Measurements from ENCODE around the gene PLEKHM3. TPM values are rescaled to one million over a fixed set of nuclear protein-coding genes. Genes with fewer than 3 reads are reported as not detected.
A peak's percentile ranks its signal among the peaks of the same experiment; 100 is the strongest.

Gene PLEKHM3
- total RNA-seq, 1 donor from 2014 or later, result 19.5 TPM

DNA sequence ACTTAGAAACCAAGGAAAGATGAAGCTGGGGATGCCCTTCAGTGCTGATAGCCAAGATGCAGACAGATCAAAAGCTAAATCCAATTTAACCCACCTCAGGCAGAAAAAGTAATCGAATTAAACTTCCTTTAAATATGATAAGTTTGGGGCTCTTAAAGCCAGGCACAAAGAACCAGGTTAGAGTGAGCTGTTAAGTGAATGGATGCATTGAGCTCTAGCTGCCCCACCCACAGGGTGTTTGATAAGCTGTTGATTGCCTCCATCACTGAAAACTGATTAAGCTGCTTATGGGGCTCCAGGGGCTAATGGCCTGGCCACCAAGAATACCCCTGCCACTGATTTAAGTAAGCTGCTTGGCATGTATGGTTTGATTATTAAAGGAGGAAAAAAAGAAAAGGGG is 119.8 kb downstream of the PLEKHM3 start:
- no peak overlapping the region for H2AFZ ChIP-seq (replicated peaks)
- H3K4me2 ChIP-seq, result peak overlapping the region; percentile 63
- H3K4me3 ChIP-seq, result no peak overlapping the region
- H3K9me3 Mint-ChIP-seq, result no peaks in the 10 kb centered on the region
- H3K79me2 ChIP-seq (ENCODE audit: low read depth), result peaks cover 16% of the 10 kb centered on the region
- H3K36me3 ChIP-seq, result no peaks in the 10 kb centered on the region
- TF ChIP-seq EZH2phosphoT487 (IDR thresholded peaks at IDR 0.05) (peak; percentile 61), EZH2 (IDR thresholded peaks at IDR 0.05) (no peak)
- TF ChIP-seq, protein P1, sequence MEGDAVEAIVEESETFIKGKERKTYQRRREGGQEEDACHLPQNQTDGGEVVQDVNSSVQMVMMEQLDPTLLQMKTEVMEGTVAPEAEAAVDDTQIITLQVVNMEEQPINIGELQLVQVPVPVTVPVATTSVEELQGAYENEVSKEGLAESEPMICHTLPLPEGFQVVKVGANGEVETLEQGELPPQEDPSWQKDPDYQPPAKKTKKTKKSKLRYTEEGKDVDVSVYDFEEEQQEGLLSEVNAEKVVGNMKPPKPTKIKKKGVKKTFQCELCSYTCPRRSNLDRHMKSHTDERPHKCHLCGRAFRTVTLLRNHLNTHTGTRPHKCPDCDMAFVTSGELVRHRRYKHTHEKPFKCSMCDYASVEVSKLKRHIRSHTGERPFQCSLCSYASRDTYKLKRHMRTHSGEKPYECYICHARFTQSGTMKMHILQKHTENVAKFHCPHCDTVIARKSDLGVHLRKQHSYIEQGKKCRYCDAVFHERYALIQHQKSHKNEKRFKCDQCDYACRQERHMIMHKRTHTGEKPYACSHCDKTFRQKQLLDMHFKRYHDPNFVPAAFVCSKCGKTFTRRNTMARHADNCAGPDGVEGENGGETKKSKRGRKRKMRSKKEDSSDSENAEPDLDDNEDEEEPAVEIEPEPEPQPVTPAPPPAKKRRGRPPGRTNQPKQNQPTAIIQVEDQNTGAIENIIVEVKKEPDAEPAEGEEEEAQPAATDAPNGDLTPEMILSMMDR (IDR thresholded peaks at IDR 0.05), result no peak
- H3K9ac ChIP-seq, result no peak overlapping the region
- peak overlapping the region; percentile 94 for H3K27ac ChIP-seq
- peaks cover 41% of the 10 kb centered on the region for H3K4me1 Mint-ChIP-seq
- H3K36me3 Mint-ChIP-seq, result peaks cover 2% of the 10 kb centered on the region
- H4K20me1 ChIP-seq (ENCODE audit: low read depth), result no peaks in the 10 kb centered on the region
- H3F3A ChIP-seq (ENCODE audit: low read depth), result peaks cover 73% of the 10 kb centered on the region
- no peak overlapping the region for H3K4me3 Mint-ChIP-seq
- H3K27ac Mint-ChIP-seq, result no peak overlapping the region
- peaks cover 69% of the 10 kb centered on the region for H3K4me1 ChIP-seq
- no peaks in the 10 kb centered on the region for H3K27me3 ChIP-seq
- H3K27me3 Mint-ChIP-seq (ENCODE audit: insufficient read depth, low read depth), result peaks cover 9% of the 10 kb centered on the region
- no peaks in the 10 kb centered on the region for H3K9me3 ChIP-seq (ENCODE audit: low read depth)
- peak; percentile 68 for DNase-seq (ENCODE audit: low spot score)

DNA sequence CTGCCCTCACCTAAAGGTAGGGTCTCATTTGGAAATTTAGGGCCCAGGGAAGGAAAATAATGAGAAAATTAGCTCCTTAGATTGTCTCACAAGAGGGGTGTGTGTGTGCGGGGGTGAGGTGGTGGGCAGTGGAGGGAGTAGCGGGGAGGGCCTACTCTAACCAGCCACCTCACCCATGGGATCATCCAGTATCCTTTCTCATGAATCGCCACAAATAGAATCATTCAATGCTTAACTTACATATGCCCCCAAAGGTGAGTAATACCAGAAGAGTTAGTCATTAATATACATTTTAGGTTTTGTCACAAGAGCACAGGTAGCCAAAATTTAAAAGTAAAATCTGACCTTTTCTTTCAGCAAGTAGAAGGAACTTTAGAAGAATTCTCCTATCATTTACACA is 122.1 kb downstream of the PLEKHM3 start:
- TF ChIP-seq EZH2phosphoT487 (IDR thresholded peaks at IDR 0.05), result no peak
- TF ChIP-seq EZH2 (IDR thresholded peaks at IDR 0.05), result no peak
- TF ChIP-seq, protein P1 (IDR thresholded peaks at IDR 0.05), result no peak
- Mint-ChIP-seq H3K27me3 (ENCODE audit: insufficient read depth, low read depth) (peaks cover 16% of the 10 kb centered on the region), H3K36me3 (no peaks in the 10 kb centered on the region), H3K9me3 (no peaks in the 10 kb centered on the region), H3K4me1 (peaks cover 44% of the 10 kb centered on the region), H3K4me3 (no peak overlapping the region), H3K27ac (no peak overlapping the region)
- Histone ChIP-seq H3K27ac (peak overlapping the region; percentile 94), H3K79me2 (ENCODE audit: low read depth) (peaks cover 37% of the 10 kb centered on the region), H3K4me2 (peak overlapping the region; percentile 78), H2AFZ (replicated peaks) (no peak overlapping the region), H3F3A (ENCODE audit: low read depth) (peaks cover 94% of the 10 kb centered on the region), H3K9ac (no peak overlapping the region), H3K4me3 (no peak overlapping the region), H3K36me3 (no peaks in the 10 kb centered on the region), H3K27me3 (no peaks in the 10 kb centered on the region), H3K9me3 (ENCODE audit: low read depth) (no peaks in the 10 kb centered on the region), H3K4me1 (peaks cover 92% of the 10 kb centered on the region), H4K20me1 (ENCODE audit: low read depth) (no peaks in the 10 kb centered on the region)
- DNase-seq (ENCODE audit: low spot score), result no peak

DNA sequence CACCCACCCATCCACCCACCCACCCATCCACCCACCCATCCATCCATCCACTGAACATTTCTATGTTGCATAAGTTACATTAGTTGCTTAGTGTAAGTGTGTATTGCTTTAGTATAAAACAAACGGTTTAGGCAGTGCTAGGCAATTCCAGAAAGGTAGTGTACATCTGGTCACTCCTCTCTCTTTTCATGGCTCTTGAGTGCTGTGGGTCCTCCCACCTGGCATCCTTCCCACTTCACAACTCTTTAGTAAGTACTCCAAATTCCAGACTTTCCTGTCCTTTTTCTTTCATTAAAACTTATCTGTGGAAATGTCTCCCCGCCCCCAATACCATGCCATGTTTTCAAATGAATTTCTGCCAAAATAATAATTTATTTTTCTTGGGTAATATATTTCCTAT is 122.5 kb downstream of the PLEKHM3 start:
- no peak overlapping the region for H3K4me3 ChIP-seq
- peaks cover 37% of the 10 kb centered on the region for H3K79me2 ChIP-seq (ENCODE audit: low read depth)
- Mint-ChIP-seq H3K27ac (no peak overlapping the region), H3K27me3 (ENCODE audit: insufficient read depth, low read depth) (peaks cover 20% of the 10 kb centered on the region), H3K36me3 (no peaks in the 10 kb centered on the region), H3K9me3 (no peaks in the 10 kb centered on the region), H3K4me1 (peaks cover 48% of the 10 kb centered on the region), H3K4me3 (no peak overlapping the region)
- peaks cover 98% of the 10 kb centered on the region for H3F3A ChIP-seq (ENCODE audit: low read depth)
- peak overlapping the region; percentile 78 for H3K4me2 ChIP-seq
- TF ChIP-seq EZH2phosphoT487 (IDR thresholded peaks at IDR 0.05), result no peak
- TF ChIP-seq, protein P1 (IDR thresholded peaks at IDR 0.05), result no peak
- no peak for TF ChIP-seq EZH2 (IDR thresholded peaks at IDR 0.05)
- no peak for DNase-seq (ENCODE audit: low spot score)
- H4K20me1 ChIP-seq (ENCODE audit: low read depth), result no peaks in the 10 kb centered on the region
- no peaks in the 10 kb centered on the region for H3K27me3 ChIP-seq
- H3K36me3 ChIP-seq, result no peaks in the 10 kb centered on the region
- peak overlapping the region; percentile 94 for H3K27ac ChIP-seq
- H3K9ac ChIP-seq, result no peak overlapping the region
- no peaks in the 10 kb centered on the region for H3K9me3 ChIP-seq (ENCODE audit: low read depth)
- H3K4me1 ChIP-seq, result peaks cover 95% of the 10 kb centered on the region
- H2AFZ ChIP-seq (replicated peaks), result no peak overlapping the region
